Stromal cell of bone marrow (primary cell): Measurements from ENCODE around the gene PTPRD.

Source experiments
- DNase-seq: peaks from one replicate; pipeline ENCODE4 v3.0.0-alpha.2; 2012; ENCODE audit warnings: low read depth

The PTPRD gene

GRCh38 chr9:8337834-8338766 is 2274.7 kb downstream of the PTPRD start:
- DNase-seq, result no peak

- no peak for DNase-seq
Measured at GRCh38 chr9:8332871-8333270, 2279.9 kb downstream of the PTPRD start.

DNA sequence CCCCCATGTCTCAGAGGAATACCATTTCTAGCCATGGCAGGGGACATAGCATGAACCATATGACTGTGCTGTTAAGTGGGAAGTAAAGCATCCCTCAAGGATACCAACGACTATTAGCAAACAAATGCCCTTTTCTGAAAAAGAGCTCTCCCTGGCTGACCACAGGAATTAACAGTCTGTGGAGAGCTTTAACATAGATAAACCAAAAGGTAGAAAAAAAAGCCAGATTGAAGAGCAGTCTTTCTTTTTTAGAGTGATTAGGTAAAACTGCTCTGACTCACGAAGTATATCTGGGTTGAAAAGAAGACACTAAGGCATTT is 2280.5 kb downstream of the PTPRD start:
- DNase-seq, result no peak

GRCh38 chr9:8331507-8332330 is 2281.1 kb downstream of the PTPRD start:
- no peak for DNase-seq

DNA sequence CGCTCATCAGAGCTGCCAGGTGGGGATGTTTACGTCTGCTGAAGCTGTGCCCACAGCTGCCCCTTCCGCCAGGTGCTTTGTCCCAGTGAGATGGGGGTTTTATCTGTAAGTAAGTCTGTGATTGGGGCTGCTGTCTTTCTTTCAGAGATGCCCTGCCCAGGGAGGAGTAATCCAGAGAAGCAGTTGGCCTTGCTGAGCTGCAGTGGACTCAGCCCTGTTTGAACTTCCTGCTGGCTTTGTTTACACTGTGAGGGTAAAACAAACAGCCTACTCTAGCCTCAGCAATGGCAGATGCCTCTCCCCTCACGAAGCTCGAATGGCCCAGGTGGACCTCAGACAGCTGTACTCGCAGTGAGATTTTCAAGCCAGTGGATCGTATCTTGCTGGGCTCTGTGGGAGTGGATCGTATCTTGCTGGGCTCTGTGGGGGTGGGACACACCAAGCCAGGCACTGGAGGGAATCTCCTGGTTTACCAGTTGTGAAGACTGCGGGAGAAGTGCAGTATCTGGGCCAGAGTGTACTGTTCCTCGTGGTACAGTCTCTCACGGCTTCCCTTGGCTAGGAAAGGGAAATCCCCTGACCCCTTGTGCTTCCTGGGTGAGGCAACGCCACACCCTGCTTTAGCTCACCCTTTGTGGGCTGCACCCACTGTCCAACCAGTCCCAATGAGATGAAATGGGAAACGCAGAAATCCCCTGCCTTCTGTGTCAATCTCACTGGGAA is 2283.1 kb downstream of the PTPRD start:
- DNase-seq, result no peak

GRCh38 chr9:8315211-8315610 is 2297.6 kb downstream of the PTPRD start:
- no peak for DNase-seq

DNA sequence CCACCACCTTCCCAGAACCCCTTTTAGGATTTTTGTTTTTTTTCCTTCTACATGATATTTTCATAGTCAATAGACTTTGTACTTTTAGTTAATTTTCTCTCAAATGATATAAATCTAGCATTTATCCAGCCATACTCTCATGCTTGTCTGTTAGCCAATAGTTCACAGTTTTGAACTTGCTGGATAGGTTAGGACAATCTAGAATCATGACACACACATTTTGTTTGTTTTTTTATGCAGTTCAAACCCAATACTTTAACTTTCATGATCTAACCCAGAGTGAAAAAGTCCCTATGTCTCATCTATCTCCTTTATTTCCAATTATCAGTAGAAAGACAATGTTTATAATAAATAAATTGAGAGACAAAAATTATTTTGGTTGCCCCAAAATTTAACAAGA is 2303.5 kb downstream of the PTPRD start:
- no peak for DNase-seq

- DNase-seq, result no peak
Measured at GRCh38 chr9:8304720-8305119, 2308.1 kb downstream of the PTPRD start.

GRCh38 chr9:8301296-8301695 is 2311.5 kb downstream of the PTPRD start:
- no peak for DNase-seq

- no peak for DNase-seq
Measured at GRCh38 chr9:8297047-8297446, 2315.8 kb downstream of the PTPRD start.

DNA sequence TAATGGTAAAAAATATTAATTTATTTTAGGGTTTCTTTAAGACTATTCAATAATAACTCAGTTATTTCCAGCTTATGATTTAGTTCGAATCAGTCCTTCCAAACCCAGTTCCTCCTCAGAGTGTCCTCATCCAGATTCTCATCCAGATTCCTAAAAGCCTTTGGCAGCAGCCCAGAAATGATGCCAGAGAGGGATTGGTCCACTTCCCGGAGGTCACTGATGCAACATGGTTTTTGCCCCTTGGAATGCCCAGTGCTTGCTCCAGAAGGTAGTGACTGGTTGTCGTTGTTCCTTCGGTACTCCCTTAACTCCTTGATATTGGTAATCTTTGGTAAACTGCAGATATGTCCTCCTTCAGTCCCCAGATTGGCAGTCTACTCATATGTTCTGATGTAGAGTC is 2320.1 kb downstream of the PTPRD start:
- no peak for DNase-seq

DNA sequence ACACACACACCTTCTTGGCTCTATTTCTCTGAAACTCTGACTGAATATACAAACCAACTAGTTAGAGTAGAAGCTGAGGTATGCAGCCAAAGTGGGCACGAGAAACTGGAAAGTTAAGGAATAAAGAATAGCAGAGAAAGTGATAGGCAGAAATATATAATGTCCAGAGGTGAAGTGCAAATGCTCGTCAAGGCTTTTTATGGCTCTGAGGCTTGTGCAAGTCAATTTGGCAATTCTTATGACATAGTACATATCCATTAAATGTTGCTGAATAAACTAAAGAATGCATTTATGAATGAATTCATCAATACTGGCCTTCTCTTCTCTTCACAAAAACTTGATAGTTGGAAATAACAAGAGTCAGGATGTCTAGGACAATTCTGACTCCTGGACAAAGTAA is 2323.1 kb downstream of the PTPRD start:
- DNase-seq, result no peak

DNA sequence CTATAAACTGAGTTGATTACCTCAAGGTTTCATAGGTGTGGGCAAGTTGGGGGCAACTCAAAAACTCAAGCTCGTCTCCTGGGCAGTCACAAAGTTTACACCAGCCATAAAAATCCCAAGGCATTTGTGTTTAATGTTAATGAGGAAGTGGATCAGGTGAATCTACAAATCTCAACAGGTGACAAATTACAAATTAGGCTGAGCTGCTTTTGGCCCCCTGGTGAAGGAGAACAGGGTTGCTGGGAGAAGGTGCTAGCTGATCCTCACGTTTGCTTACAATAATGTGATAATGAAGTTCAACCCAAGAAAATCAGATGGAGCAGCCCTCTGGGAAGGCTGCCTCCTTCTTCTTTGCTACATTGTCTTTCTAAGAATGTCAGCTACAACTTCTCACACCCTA is 2324.8 kb downstream of the PTPRD start:
- no peak for DNase-seq

- DNase-seq, result no peak
Measured at GRCh38 chr9:8287501-8287900, 2325.3 kb downstream of the PTPRD start.

- no peak for DNase-seq
Measured at GRCh38 chr9:8284884-8285283, 2327.9 kb downstream of the PTPRD start.

DNA sequence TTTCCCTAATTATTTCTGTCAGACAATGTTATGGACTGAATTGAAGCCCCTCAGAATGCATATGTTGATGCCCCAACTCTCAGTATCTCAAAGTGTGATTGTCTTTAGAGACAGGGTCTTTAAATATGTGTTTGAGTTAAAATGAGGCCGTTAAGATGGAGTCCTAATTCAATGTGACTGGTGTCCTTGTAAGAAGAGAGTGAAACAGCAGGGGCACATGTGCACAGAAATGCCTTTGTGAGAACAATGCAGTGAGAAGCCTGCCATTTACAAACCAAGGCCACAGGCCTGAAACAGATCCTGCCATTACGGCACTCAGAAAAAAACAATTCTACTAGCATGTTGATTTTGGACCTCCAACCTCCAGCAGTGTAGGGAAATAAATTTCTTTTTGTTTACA is 2330.3 kb downstream of the PTPRD start:
- no peak for DNase-seq

- DNase-seq, result no peak
Measured at GRCh38 chr9:8280811-8281210, 2332.0 kb downstream of the PTPRD start.

DNA sequence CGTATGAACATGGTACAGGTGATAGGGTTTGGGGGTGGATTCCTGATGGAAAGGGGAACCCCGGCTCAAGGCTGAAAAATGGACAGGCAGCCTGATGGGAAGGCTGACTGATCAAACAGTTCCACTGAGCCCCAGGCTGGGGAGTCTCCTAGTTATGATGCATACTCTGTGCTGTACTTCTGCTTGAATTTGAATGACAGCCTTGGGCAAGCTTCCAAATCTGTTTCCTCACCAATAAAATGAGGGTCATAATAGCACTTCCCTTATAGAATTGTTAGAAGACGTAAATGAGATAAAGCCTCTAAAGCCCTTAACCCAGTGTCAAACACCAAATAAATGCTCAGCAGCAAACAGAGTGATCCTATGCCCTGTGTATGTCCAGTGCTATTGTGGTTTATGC is 2334.8 kb downstream of the PTPRD start:
- DNase-seq, result no peak

DNA sequence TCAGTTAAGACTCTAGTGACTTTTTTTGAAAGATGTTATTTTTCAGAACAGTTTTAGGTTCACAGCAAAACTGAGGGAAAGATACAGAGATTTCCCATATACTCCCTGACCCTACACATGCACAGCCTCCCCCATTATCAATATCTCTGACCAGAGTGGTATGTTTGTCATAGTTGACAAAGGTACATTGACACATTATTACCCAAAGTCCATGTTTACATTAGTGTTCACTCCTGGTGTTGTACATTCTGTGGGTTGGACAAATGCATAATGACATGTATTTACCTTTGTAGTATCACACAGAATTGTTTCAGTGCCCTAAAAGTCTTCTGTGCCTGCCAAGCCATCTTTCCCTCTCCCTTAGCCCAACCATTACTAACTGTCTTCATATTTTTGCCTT is 2342.6 kb downstream of the PTPRD start:
- DNase-seq, result no peak

- DNase-seq, result peak; percentile 18
Measured at GRCh38 chr9:8268881-8269280, 2343.9 kb downstream of the PTPRD start.

DNA sequence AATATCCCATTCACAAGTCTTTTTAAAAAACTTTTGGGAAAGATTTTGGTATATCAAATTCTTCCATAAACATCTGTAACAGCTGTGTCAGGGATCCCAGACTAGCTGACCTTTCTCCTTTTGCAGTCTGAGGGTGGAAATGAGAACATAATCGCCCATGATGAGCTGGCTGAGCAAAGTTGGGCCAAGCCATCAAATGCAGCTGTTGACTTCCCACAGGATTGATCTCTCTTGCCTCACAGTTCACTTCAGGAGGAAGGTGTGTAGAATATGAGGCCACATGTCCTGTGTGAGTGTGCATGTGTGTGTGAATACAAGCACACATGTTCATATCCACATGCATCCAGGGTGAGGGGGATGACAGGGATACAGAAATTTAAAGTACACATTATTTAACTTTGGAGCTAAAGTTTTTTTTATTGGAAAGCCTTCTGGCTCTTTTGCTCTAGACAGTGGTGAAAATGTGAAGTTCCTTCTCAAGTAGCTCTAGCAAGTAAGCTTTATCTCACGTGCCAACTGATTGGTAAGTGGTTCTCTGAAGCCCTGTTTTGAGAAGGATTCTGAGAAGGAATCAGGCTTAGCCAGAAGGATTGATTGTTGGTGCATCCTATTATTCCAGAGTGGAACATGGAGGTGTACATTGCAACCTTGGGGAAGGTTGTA is 2344.5 kb downstream of the PTPRD start:
- peak; percentile 29 for DNase-seq

- no peak for DNase-seq
Measured at GRCh38 chr9:8267636-8268035, 2345.2 kb downstream of the PTPRD start.
